K562 (cell line): ENCODE results near the gene NUCB2. TPM values are rescaled to one million over a fixed set of nuclear protein-coding genes. Genes with fewer than 3 reads are reported as not detected.

Experiments used
- CCNT2 ChIP-seq: IDR thresholded peaks from 2 replicates; pipeline ENCODE4 v1.6.1; 2011; ENCODE audit warnings: borderline replicate concordance, low read depth, mild to moderate bottlenecking, moderate library complexity, mixed read lengths, low read length; ENCODE audit not compliant: insufficient read length; ENCODE audit errors: extremely low read depth
- CEBPG ChIP-seq, 3 experiments: fragments of 200-800 bp in 1 of 3; sonication (Bioruptor generic) in 1 of 3; sonication (generic) in 1 of 3; formaldehyde crosslinking in 1 of 3; IDR thresholded peaks in 2 of 3; conservative IDR thresholded peaks in 1 of 3; 2 replicates each; pipeline versions ENCODE4 v1.6.1 to v1.8.0; 2016 to 2022; ENCODE audit warnings: missing compliant biosample characterization in 2 of 3, missing genetic modification characterization in 2 of 3, mild to moderate bottlenecking in 1 of 3, missing genetic modification reagents in 1 of 3
- GABPB2 ChIP-seq: fragments of 250-450 bp; sonication (Bioruptor Pico); conservative IDR thresholded peaks from 2 replicates; pipeline ENCODE4 v1.5.1; 2021; ENCODE audit warnings: mild to moderate bottlenecking
- ILF3 ChIP-seq: fragments of 450-650 bp; IDR thresholded peaks from 2 replicates; pipeline ENCODE4 v1.6.1; 2018; ENCODE audit warnings: antibody characterized with exemption, mild to moderate bottlenecking, moderate library complexity, borderline replicate concordance
- MECOM ChIP-seq: fragments of 250-450 bp; sonication (Bioruptor Pico); IDR thresholded peaks from 2 replicates; pipeline ENCODE4 v1.8.0; 2022; ENCODE audit warnings: inconsistent platforms
- NUFIP1 ChIP-seq: fragments of 450-650 bp; IDR thresholded peaks from 2 replicates; pipeline ENCODE4 v1.6.1; 2018; ENCODE audit not compliant: partially characterized antibody
- SMARCA4 ChIP-seq: fragments of 450-650 bp; IDR thresholded peaks from 2 replicates; pipeline ENCODE4 v1.6.1; 2016
- SOX6 ChIP-seq: fragments of 450-650 bp; IDR thresholded peaks from 2 replicates; pipeline ENCODE4 v1.6.1; 2014; ENCODE audit warnings: mild to moderate bottlenecking
- TRIM24 ChIP-seq, 2 experiments: fragments of 450-650 bp; IDR thresholded peaks; 2 replicates each; pipeline ENCODE4 v1.6.1; 2016
- U2AF1 ChIP-seq: fragments of 200-400 bp; formaldehyde crosslinking; optimal IDR thresholded peaks from 2 replicates; pipeline ENCODE3; 2017; ENCODE audit warnings: mild to moderate bottlenecking, low read depth, low read length, moderate library complexity
- polyA plus RNA-seq, 8 experiments: library from polyadenylated mRNA; depleted of rRNA in 4 of 8; stranded (reverse) in 5 of 8; unstranded in 3 of 8; fragments of >200 nt; fragmentation: Nextera tagmentation in 2 of 8; fragmentation: Illumina TruSeq in 1 of 8; extraction: Ambion mirVana in 2 of 8; extraction: Trizol in 1 of 8; gene quantifications; 2 replicates each; pipeline versions ENCODE4 v1.2.1 to v1.2.3, GENCODE V29; 2011 to 2014; ENCODE audit warnings: inconsistent platforms in 1 of 8, missing spikeins in 1 of 8
- total RNA-seq, 7 experiments: library from RNA; depleted of rRNA in 6 of 7; stranded (reverse); fragments of >200 nt in 6 of 7; fragmentation: Illumina TruSeq in 2 of 7; extraction: Trizol in 2 of 7; gene quantifications; 2 replicates each; pipeline versions ENCODE4 v1.2.1 to v1.2.3, GENCODE V29; 2011 to 2021; ENCODE audit warnings: low replicate concordance in 1 of 7
- TF ChIP-seq, protein P1 (sequence below): IDR thresholded peaks from 3 replicates; pipeline ENCODE4 v1.6.1; 2011; ENCODE audit warnings: borderline replicate concordance, mild to moderate bottlenecking; ENCODE audit not compliant: insufficient read length, insufficient read depth
- TF ChIP-seq, protein P2 (sequence below): fragments of 250-450 bp; sonication (Bioruptor Pico); IDR thresholded peaks from 2 replicates; pipeline ENCODE4 v1.4.0; 2020; ENCODE audit warnings: borderline replicate concordance
- TF ChIP-seq, protein P3 (sequence below): fragments of 450-650 bp; IDR thresholded peaks from 2 replicates; pipeline ENCODE4 v1.6.1; 2016; ENCODE audit warnings: borderline replicate concordance
- TF ChIP-seq, protein P4 (sequence below): sonication (generic); formaldehyde crosslinking; IDR thresholded peaks from 2 replicates; pipeline ENCODE4 v1.8.0; 2022; ENCODE audit warnings: missing genetic modification reagents, mild to moderate bottlenecking, borderline replicate concordance
- TF ChIP-seq, protein P5 (sequence below): IDR thresholded peaks from 2 replicates; pipeline ENCODE4 v1.6.1; 2011; ENCODE audit not compliant: insufficient read length; ENCODE audit errors: extremely low read depth
- TF ChIP-seq, protein P6 (sequence below): fragments of 450-650 bp; formaldehyde crosslinking; IDR thresholded peaks from 2 replicates; pipeline ENCODE4 v1.4.0; 2022; ENCODE audit warnings: mild to moderate bottlenecking, moderate library complexity

The NUCB2 gene
- total and polyA plus RNA-seq, 9 of the 15 experiments (the other 6 are each of a cell fraction or from before 2014, with no cell fraction given), result 54.0 to 108 (median 84.6) TPM

DNA sequence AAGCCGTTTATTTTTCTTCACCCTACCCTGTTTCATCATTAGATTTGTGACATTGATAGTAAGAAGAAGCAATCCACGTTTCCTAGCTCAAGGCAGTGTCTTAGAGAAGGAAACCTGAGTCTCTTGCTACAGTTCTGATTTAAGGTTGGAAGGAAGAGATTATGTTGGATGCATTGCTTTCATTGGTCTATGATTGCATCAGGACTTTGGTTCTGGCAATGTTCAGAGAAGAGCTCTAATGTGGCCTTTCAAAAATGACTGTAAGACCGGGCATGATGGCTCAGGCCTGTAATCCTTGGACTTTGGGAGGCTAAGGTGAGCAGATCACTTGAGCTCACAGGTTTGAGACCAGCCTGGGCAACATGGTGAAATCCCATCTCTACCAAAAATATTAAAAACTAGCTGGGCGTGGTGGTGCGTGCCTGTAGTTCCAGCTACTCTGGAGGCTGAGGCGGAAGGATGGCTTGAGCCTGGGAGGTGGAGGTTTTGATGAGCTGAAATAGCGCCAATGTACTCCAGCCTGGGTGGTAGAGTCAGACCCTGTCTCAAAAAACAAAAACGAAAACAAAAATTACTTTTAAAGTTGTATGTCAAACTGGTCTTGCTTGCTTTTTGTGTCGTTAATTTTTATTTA, 4.1 kb downstream of the NUCB2 start (continued):
- no peak for TF ChIP-seq SMARCA4
- TF ChIP-seq, protein P1, sequence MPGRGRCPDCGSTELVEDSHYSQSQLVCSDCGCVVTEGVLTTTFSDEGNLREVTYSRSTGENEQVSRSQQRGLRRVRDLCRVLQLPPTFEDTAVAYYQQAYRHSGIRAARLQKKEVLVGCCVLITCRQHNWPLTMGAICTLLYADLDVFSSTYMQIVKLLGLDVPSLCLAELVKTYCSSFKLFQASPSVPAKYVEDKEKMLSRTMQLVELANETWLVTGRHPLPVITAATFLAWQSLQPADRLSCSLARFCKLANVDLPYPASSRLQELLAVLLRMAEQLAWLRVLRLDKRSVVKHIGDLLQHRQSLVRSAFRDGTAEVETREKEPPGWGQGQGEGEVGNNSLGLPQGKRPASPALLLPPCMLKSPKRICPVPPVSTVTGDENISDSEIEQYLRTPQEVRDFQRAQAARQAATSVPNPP, result no peak
- TF ChIP-seq, protein P2, sequence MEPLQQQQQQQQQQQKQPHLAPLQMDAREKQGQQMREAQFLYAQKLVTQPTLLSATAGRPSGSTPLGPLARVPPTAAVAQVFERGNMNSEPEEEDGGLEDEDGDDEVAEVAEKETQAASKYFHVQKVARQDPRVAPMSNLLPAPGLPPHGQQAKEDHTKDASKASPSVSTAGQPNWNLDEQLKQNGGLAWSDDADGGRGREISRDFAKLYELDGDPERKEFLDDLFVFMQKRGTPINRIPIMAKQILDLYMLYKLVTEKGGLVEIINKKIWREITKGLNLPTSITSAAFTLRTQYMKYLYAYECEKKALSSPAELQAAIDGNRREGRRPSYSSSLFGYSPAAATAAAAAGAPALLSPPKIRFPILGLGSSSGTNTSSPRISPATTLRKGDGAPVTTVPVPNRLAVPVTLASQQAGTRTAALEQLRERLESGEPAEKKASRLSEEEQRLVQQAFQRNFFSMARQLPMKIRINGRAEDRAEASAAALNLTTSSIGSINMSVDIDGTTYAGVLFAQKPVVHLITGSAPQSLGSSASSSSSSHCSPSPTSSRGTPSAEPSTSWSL (CRISPR knock-in tag), result no peak
- peak in 1 of 2 experiments; percentile 18; a peak in 2 of 4 replicates for TF ChIP-seq TRIM24 (IDR thresholded peaks at IDR 0.05)
- no peak for TF ChIP-seq ILF3
- TF ChIP-seq SOX6, result no peak
- TF ChIP-seq, protein P3, sequence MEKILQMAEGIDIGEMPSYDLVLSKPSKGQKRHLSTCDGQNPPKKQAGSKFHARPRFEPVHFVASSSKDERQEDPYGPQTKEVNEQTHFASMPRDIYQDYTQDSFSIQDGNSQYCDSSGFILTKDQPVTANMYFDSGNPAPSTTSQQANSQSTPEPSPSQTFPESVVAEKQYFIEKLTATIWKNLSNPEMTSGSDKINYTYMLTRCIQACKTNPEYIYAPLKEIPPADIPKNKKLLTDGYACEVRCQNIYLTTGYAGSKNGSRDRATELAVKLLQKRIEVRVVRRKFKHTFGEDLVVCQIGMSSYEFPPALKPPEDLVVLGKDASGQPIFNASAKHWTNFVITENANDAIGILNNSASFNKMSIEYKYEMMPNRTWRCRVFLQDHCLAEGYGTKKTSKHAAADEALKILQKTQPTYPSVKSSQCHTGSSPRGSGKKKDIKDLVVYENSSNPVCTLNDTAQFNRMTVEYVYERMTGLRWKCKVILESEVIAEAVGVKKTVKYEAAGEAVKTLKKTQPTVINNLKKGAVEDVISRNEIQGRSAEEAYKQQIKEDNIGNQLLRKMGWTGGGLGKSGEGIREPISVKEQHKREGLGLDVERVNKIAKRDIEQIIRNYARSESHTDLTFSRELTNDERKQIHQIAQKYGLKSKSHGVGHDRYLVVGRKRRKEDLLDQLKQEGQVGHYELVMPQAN, result no peak
- peak; percentile 88 for TF ChIP-seq CEBPG (CRISPR knock-in tag; IDR thresholded peaks at IDR 0.05)
- TF ChIP-seq CEBPG (tag; conservative IDR thresholded peaks at IDR 0.05 in 1 of 2, IDR thresholded peaks at IDR 0.05 in 1 of 2), result peak; percentile 69 to 96
- TF ChIP-seq MECOM (CRISPR knock-in tag), result no peak
- TF ChIP-seq GABPB2 (CRISPR knock-in tag), result no peak
- TF ChIP-seq NUFIP1, result no peak
- TF ChIP-seq, protein P4, sequence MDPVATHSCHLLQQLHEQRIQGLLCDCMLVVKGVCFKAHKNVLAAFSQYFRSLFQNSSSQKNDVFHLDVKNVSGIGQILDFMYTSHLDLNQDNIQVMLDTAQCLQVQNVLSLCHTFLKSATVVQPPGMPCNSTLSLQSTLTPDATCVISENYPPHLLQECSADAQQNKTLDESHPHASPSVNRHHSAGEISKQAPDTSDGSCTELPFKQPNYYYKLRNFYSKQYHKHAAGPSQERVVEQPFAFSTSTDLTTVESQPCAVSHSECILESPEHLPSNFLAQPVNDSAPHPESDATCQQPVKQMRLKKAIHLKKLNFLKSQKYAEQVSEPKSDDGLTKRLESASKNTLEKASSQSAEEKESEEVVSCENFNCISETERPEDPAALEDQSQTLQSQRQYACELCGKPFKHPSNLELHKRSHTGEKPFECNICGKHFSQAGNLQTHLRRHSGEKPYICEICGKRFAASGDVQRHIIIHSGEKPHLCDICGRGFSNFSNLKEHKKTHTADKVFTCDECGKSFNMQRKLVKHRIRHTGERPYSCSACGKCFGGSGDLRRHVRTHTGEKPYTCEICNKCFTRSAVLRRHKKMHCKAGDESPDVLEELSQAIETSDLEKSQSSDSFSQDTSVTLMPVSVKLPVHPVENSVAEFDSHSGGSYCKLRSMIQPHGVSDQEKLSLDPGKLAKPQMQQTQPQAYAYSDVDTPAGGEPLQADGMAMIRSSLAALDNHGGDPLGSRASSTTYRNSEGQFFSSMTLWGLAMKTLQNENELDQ (CRISPR knock-in tag), result no peak
- no peak for TF ChIP-seq U2AF1
- TF ChIP-seq, protein P5, sequence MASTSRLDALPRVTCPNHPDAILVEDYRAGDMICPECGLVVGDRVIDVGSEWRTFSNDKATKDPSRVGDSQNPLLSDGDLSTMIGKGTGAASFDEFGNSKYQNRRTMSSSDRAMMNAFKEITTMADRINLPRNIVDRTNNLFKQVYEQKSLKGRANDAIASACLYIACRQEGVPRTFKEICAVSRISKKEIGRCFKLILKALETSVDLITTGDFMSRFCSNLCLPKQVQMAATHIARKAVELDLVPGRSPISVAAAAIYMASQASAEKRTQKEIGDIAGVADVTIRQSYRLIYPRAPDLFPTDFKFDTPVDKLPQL, result no peak
- TF ChIP-seq, protein P6, sequence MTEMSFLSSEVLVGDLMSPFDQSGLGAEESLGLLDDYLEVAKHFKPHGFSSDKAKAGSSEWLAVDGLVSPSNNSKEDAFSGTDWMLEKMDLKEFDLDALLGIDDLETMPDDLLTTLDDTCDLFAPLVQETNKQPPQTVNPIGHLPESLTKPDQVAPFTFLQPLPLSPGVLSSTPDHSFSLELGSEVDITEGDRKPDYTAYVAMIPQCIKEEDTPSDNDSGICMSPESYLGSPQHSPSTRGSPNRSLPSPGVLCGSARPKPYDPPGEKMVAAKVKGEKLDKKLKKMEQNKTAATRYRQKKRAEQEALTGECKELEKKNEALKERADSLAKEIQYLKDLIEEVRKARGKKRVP, result peak; percentile 88
- no peak for TF ChIP-seq CCNT2
